Subcutaneous abdominal adipose tissue (tissue), 5 donors: ENCODE data around the gene KSR2.

ENCODE experiments used
- H3K27ac ChIP-seq: one replicate; pipeline ENCODE4 v1.7.0; 2013; ENCODE audit warnings: low read depth, mild to moderate bottlenecking, inconsistent platforms, low read length, moderate library complexity
- H3K27me3 ChIP-seq, 5 donors: one replicate each; pipeline ENCODE4 v1.7.0; 2013; ENCODE audit warnings: low read length in 5 of 5, inconsistent platforms in 1 of 5; ENCODE audit not compliant: control insufficient read depth in 5 of 5, insufficient read depth in 4 of 5
- H3K36me3 ChIP-seq, 5 donors: one replicate each; pipeline ENCODE4 v1.7.0; 2013; ENCODE audit warnings: low read length in 5 of 5; ENCODE audit not compliant: control insufficient read depth in 5 of 5, insufficient read depth in 5 of 5
- H3K4me1 ChIP-seq, 5 donors: one replicate each; pipeline ENCODE4 v1.7.0; 2013; ENCODE audit warnings: low read length in 5 of 5, mild to moderate bottlenecking in 3 of 5, moderate library complexity in 1 of 5; ENCODE audit not compliant: control insufficient read depth in 5 of 5, insufficient read depth in 5 of 5
- H3K4me3 ChIP-seq, 5 donors: one replicate each; pipeline ENCODE4 v1.7.0; 2013; ENCODE audit warnings: low read length in 5 of 5, low read depth in 1 of 5
- H3K9ac ChIP-seq, 5 donors: one replicate each; pipeline ENCODE4 v1.7.0; 2013; ENCODE audit warnings: low read length in 5 of 5, mild to moderate bottlenecking in 4 of 5, moderate library complexity in 3 of 5
- H3K9me3 ChIP-seq, 5 donors: one replicate each; pipeline ENCODE4 v1.7.0; 2013; ENCODE audit warnings: low read length in 5 of 5; ENCODE audit not compliant: control insufficient read depth in 5 of 5
- donor health status: healthy.
- donor health status: healthy.
- donor health status: healthy.
- donor health status: healthy.
- donor health status: healthy.

Gene KSR2

DNA sequence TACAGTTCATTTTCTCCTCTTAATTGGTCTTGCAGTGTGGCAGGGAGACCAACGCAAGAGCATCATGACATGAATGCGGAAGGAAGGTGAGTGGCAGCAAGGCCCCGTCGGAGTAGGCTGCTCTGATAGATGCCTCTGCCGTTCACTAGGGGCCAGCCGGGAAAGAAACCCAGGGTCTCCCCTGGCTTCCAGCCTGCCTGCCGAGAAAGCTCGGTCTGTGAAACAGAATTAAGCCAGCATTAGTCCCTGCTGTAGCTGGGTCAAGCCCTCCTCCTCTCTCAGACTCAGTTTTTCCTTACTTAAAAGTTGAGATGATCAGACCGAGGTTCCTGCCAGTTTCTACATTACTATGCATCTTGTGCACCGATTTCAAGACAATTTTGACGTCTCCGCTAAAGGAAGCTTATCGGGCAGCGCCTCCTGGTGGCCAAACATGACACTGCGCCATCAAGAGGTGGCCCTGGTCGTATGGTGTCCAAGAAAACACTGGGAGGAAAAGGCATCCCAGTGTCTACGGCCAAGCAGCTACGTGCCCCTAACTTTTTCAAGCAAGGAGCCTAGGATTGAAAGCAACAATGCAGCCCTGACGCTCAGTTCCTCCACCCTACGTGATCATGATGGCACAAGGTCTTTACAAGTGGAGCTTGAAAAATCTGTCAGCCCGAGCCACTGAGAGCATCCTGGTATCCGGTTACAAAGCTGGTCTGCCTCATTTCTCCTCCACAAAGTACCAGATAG lies 131.6 kb downstream of the KSR2 start:
- Histone ChIP-seq H3K9ac (no peak overlapping the region), H3K9me3 (no peaks in the 10 kb centered on the region), H3K36me3 (no peaks in the 10 kb centered on the region), H3K27me3 (peaks cover 7 to 21% (median 11%) of the 10 kb centered on the region in 5 donors), H3K27ac (no peak overlapping the region), H3K4me3 (no peak overlapping the region), H3K4me1 (peaks cover 0 to 2% (median 0%) of the 10 kb centered on the region in 5 donors)

DNA sequence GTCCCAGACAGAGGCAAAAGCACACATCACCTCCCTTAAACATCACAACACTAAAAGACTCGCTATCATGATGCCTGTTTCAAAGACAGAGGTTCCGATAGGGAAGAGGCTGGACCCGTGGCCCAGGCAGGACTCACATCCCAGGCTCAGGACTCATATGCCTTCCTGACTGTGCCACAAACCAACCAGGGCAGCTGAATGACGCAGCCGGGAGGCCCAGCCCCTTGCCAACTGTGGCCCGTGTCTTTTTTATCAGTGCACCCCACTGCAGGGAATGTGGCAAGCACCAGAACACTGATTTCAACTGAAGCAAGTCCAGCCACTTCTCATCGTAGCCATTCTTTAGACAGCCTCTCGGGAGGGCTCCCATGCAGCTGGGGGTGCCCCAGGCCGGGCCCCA lies 132.3 kb downstream of the KSR2 start:
- peaks cover 0 to 2% (median 0%) of the 10 kb centered on the region in 5 donors for H3K4me1 ChIP-seq
- H3K9ac ChIP-seq, result no peak overlapping the region
- no peak overlapping the region for H3K4me3 ChIP-seq
- H3K36me3 ChIP-seq, result no peaks in the 10 kb centered on the region
- peaks cover 6 to 20% (median 9%) of the 10 kb centered on the region in 5 donors for H3K27me3 ChIP-seq
- no peaks in the 10 kb centered on the region for H3K9me3 ChIP-seq
- H3K27ac ChIP-seq, result no peak overlapping the region

DNA sequence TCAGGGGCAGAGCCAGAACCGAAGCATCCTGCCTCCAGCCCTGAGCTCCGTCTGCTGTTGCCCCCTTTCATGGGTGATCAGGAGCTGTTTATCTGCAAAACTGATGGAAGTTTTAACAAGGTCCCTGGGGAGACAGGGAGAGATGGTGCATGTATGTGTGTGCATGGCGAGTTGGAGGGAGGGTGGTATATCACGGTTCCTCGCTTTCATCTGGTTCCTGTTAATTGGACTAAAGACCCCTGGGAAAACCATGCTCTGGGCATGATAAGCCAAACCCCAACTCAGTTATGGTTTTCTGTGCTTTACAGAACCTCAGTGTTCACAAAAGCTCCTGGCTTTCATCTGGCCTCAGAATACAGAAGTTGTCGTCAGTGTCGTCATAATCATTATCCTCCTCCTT lies 133.6 kb downstream of the KSR2 start:
- H3K36me3 ChIP-seq, result no peaks in the 10 kb centered on the region
- no peak overlapping the region for H3K9ac ChIP-seq
- no peak overlapping the region for H3K4me3 ChIP-seq
- H3K4me1 ChIP-seq, result peaks cover 0 to 2% (median 0%) of the 10 kb centered on the region in 5 donors
- peaks cover 6 to 16% (median 9%) of the 10 kb centered on the region in 5 donors for H3K27me3 ChIP-seq
- H3K27ac ChIP-seq, result no peak overlapping the region
- H3K9me3 ChIP-seq, result peaks cover 0 to under 1% (median 0%) of the 10 kb centered on the region in 5 donors

DNA sequence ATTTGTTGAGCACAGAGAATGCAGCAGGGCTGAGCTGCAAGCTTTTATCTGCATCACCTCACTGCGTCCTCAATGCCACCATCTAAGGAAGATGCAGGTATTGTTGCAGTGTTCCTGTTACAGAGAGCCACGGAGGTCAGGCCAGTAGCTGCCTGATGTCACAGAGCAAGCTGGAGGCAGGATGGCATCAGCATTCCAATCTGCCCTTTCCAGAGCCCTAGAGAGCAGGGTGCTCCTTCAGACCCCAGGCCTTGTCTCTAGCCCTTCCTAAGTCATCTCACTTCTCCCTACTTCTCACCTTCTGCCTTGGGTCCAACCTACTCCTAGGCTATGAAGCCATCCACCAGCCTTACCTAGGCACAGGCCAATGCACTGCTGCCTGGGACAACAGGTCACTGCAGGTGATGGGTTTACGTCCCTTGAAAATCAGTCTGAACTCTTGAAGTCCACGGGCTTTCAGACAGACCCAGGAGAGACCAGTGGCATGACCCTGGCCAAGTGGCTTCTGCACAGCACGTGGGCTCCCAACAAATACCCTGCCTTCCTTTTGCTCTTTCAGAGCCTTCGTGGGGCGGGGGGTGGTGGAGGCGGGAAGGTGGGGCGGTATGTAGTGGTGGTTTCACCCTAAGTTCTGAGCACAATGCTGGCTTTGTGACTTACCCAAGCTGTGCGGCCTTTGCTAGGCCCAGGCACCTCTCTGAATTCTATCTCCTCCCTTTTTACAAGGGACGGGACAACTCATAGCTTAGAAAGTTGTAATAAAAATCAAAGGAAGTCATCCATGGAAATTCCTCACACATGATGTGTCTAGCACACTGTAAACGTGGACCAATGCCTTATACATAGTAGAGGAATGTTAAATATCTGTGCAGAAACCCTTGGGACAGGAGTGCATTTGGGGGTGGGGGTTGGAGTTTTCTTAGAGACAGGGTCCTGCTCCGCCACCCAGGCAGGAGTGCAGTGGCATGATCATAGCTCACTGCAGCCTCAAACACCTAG lies 136.0 kb downstream of the KSR2 start:
- no peaks in the 10 kb centered on the region for H3K36me3 ChIP-seq
- no peak overlapping the region for H3K27ac ChIP-seq

DNA sequence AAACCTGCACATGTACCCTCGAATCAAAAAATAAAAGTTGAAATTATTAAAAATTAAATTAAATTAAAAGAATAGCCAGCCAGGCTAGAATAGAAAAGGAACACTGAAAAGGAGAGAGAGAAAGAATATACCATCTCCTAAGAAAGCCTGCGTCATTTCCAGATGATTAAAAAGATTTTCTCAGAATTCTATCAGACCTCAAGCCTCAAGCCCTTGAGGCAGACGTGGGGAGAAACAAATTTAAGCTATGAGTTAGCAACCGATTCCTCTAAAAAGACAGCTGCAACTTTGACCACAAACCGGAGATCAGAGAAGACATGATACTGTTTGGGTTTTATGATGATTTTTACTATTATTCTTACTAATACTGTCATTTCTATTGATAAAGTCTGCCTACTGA lies 138.3 kb downstream of the KSR2 start:
- Histone ChIP-seq H3K9ac (no peak overlapping the region), H3K27me3 (peaks cover under 1 to 8% (median 5%) of the 10 kb centered on the region in 5 donors), H3K27ac (no peak overlapping the region), H3K36me3 (no peaks in the 10 kb centered on the region), H3K9me3 (peaks cover 7 to 24% (median 19%) of the 10 kb centered on the region in 5 donors), H3K4me1 (no peaks in the 10 kb centered on the region), H3K4me3 (no peak overlapping the region)

More for the DNA sequence above, 136.0 kb downstream of the KSR2 start:
- no peak overlapping the region for H3K4me3 ChIP-seq
- H3K27me3 ChIP-seq, result peaks cover 7 to 13% (median 11%) of the 10 kb centered on the region in 5 donors
- no peak overlapping the region for H3K9ac ChIP-seq
- H3K9me3 ChIP-seq, result peaks cover 7 to 24% (median 19%) of the 10 kb centered on the region in 5 donors
- peaks cover 0 to 2% (median 0%) of the 10 kb centered on the region in 5 donors for H3K4me1 ChIP-seq

DNA sequence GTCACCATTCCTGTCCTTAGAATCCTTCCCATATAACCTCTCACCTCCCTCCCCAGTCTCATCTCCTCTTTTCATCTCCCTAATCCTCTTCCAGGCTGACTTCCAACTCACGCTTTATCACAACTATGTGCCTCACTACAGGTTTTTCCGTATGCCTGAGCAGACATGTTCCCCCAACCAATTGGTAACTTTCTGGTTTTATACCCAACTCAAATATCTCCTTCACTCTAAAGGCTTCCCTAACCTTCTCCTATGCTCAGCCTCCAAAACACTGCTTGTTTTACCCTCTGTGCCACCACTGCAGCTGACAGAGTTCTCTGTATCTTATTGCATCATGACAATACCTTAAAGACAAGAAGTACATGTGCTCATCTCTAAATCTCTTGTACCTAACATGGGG lies 139.7 kb downstream of the KSR2 start:
- H3K27ac ChIP-seq, result no peak overlapping the region
- H3K27me3 ChIP-seq, result peaks cover 0 to 7% (median 4%) of the 10 kb centered on the region in 5 donors
- H3K9me3 ChIP-seq, result peaks cover 7 to 24% (median 19%) of the 10 kb centered on the region in 5 donors
- peak overlapping the region in 1 of 5 donors; percentile 30 for H3K4me3 ChIP-seq
- no peak overlapping the region for H3K9ac ChIP-seq
- H3K36me3 ChIP-seq, result no peaks in the 10 kb centered on the region
- no peaks in the 10 kb centered on the region for H3K4me1 ChIP-seq

DNA sequence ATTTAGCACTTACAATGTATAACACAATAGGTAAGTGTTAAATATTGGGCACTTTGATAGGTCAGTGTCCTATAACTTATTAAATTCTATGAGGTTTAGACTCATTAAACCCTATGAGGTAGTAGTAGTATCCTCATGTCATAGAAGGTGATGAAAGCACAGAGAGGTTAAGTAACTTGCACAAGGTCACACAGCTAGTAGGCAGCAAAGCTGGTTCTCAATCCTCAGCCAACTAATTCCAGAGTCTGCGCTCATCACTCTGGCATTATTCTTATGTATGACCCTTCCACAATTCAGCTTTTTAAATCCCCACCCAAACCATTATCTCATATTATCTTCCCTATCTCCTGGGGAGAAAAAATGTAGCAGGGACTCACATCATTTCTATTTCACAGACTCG lies 141.1 kb downstream of the KSR2 start:
- no peak overlapping the region for H3K27ac ChIP-seq
- no peaks in the 10 kb centered on the region for H3K4me1 ChIP-seq
- H3K4me3 ChIP-seq, result no peak overlapping the region
- no peak overlapping the region for H3K9ac ChIP-seq
- peaks cover 0 to 7% (median 0%) of the 10 kb centered on the region in 5 donors for H3K27me3 ChIP-seq
- peaks cover 7 to 24% (median 19%) of the 10 kb centered on the region in 5 donors for H3K9me3 ChIP-seq
- no peaks in the 10 kb centered on the region for H3K36me3 ChIP-seq

DNA sequence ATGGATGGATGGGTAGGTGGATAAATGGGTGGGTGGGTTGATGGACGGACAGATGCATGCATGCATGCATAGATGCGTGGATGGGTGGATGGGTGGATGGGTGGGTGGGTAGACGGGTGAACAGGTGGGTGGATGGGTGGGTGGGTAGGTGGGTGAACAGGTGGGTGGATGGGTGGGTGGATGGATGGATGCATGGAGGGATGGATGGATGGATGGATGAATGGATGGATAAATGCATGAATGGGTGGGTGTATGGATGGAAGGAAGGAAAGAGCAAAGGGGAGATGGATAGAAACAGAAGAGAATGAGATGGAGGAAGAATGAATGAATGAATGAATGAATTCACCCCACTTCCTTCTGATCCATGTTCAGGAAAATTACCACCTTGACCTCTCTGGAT lies 143.0 kb downstream of the KSR2 start:
- no peak overlapping the region for H3K9ac ChIP-seq
- H3K9me3 ChIP-seq, result peaks cover 7 to 24% (median 19%) of the 10 kb centered on the region in 5 donors
- no peaks in the 10 kb centered on the region for H3K36me3 ChIP-seq
- H3K27ac ChIP-seq, result no peak overlapping the region
- no peak overlapping the region for H3K4me3 ChIP-seq
- H3K27me3 ChIP-seq, result peaks cover 0 to 7% (median 0%) of the 10 kb centered on the region in 5 donors
- H3K4me1 ChIP-seq, result no peaks in the 10 kb centered on the region

DNA sequence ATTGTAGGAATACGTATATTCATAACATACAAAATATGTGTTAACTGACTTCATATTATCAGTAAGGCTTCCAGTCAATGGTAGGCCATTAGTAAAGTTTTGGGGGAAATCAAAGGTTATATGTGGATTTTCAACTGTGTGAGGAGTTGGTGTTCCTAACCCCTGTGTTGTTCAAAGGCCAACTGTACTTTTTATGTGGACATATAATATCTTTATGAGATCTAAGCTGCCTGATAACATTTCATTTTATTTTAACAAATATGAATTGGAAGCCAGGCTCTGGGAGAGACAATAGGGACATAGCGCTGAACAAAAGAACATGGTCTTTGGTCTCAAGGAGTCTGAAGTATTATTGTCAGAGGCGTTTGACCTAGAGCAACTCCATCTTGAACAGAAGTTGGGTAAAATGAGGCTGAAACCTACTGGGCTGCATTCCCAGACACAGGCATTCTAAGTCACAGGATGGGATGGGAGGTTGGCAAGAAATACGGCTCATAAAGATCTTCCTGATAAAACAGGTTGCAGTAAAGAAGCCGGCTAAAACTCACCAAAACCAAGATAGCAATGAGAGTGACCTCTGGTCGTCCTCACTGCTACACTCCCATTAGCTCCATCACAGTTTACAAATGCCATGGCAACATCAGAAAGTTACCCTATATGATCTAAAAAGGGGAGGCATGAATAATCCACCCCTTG lies 147.2 kb downstream of the KSR2 start:
- Histone ChIP-seq H3K9ac (no peak overlapping the region), H3K27ac (no peak overlapping the region), H3K4me3 (no peak overlapping the region), H3K27me3 (peaks cover 0 to 9% (median 4%) of the 10 kb centered on the region in 5 donors), H3K9me3 (peaks cover 0 to 2% (median 2%) of the 10 kb centered on the region in 5 donors), H3K36me3 (no peaks in the 10 kb centered on the region), H3K4me1 (no peaks in the 10 kb centered on the region)
